H9 (cell line): ENCODE results near the gene OR2AG2. TPM values are rescaled to one million over a fixed set of nuclear protein-coding genes. Genes with fewer than 3 reads are reported as not detected.

Experiments
- DNase-seq: peaks from one replicate; pipeline ENCODE4 v3.0.0-alpha.2; 2017
- H2AFZ ChIP-seq: one replicate; pipeline ENCODE4 v1.6.1; 2013; ENCODE audit warnings: mild to moderate bottlenecking, low read length, control low read depth, moderate library complexity
- H2AK5ac ChIP-seq: 2 replicates; pipeline ENCODE4 v1.6.1; 2013; ENCODE audit warnings: low read length, control low read depth, mixed read lengths; ENCODE audit not compliant: insufficient read length
- H2BK120ac ChIP-seq: one replicate; pipeline ENCODE4 v1.6.1; 2013; ENCODE audit warnings: low read depth, mild to moderate bottlenecking, low read length, control low read depth, inconsistent platforms; ENCODE audit not compliant: poor library complexity, severe bottlenecking
- H2BK12ac ChIP-seq: 2 replicates; pipeline ENCODE4 v1.6.1; 2013; ENCODE audit warnings: low read length, control low read depth, mixed read lengths, low read depth; ENCODE audit not compliant: insufficient read length
- H2BK15ac ChIP-seq: 2 replicates; pipeline ENCODE4 v1.6.1; 2013; ENCODE audit warnings: low read depth, low read length, control low read depth
- H2BK20ac ChIP-seq: one replicate; pipeline ENCODE4 v1.6.1; 2013; ENCODE audit warnings: low read depth, mild to moderate bottlenecking, low read length, control low read depth, inconsistent platforms; ENCODE audit not compliant: poor library complexity, severe bottlenecking
- H2BK5ac ChIP-seq: 2 replicates; pipeline ENCODE4 v1.6.1; 2013; ENCODE audit warnings: low read length, control low read depth, mixed read lengths; ENCODE audit not compliant: insufficient read length
- H3K14ac ChIP-seq: 2 replicates; pipeline ENCODE4 v1.6.1; 2013; ENCODE audit warnings: low read length, control low read depth; ENCODE audit not compliant: insufficient read depth
- H3K18ac ChIP-seq: 2 replicates; pipeline ENCODE4 v1.6.1; 2013; ENCODE audit warnings: low read depth, mild to moderate bottlenecking, mixed read lengths, low read length, control low read depth; ENCODE audit not compliant: insufficient read length
- H3K23ac ChIP-seq: 2 replicates; pipeline ENCODE4 v1.6.1; 2013; ENCODE audit warnings: low read length, control low read depth, mixed read lengths, low read depth; ENCODE audit not compliant: insufficient read length
- H3K23me2 ChIP-seq: 2 replicates; pipeline ENCODE4 v1.6.1; 2013; ENCODE audit warnings: low read depth, mild to moderate bottlenecking, mixed read lengths, low read length, control low read depth; ENCODE audit not compliant: insufficient read length, poor library complexity, severe bottlenecking
- H3K27ac ChIP-seq: 2 replicates; pipeline ENCODE4 v1.5.1; 2013; ENCODE audit warnings: low read length, control low read depth, mixed read lengths, low read depth; ENCODE audit not compliant: insufficient read length
- H3K27me3 ChIP-seq: 2 replicates; pipeline ENCODE4 v1.6.1; 2013; ENCODE audit warnings: low read length, control low read depth, inconsistent platforms; ENCODE audit not compliant: insufficient read depth
- H3K4ac ChIP-seq: 2 replicates; pipeline ENCODE4 v1.6.1; 2013; ENCODE audit warnings: low read depth, mild to moderate bottlenecking, control low read depth, inconsistent platforms, low read length, moderate library complexity
- H3K4me1 ChIP-seq: 2 replicates; pipeline ENCODE4 v1.6.1; 2013; ENCODE audit warnings: low read length, control low read depth, inconsistent platforms; ENCODE audit not compliant: insufficient read depth
- H3K4me2 ChIP-seq: 2 replicates; pipeline ENCODE4 v1.6.1; 2013; ENCODE audit warnings: low read length, control low read depth, mixed read lengths; ENCODE audit not compliant: insufficient read length, insufficient read depth
- H3K56ac ChIP-seq: 2 replicates; pipeline ENCODE4 v1.6.1; 2013; ENCODE audit warnings: low read depth, mild to moderate bottlenecking, mixed read lengths, low read length, control low read depth; ENCODE audit not compliant: insufficient read length
- H3K79me1 ChIP-seq: 2 replicates; pipeline ENCODE4 v1.6.1; 2013; ENCODE audit warnings: low read depth, mild to moderate bottlenecking, moderate library complexity, low read length, control low read depth, inconsistent platforms; ENCODE audit not compliant: insufficient read depth, poor library complexity, severe bottlenecking
- H3K79me2 ChIP-seq: 2 replicates; pipeline ENCODE4 v1.6.1; 2013; ENCODE audit warnings: low read length, control low read depth, inconsistent platforms; ENCODE audit not compliant: insufficient read depth
- H3K9ac ChIP-seq: 2 replicates; pipeline ENCODE4 v1.6.1; 2013; ENCODE audit warnings: low read length, control low read depth, mixed read lengths; ENCODE audit not compliant: insufficient read length; ENCODE audit errors: extremely low read depth
- H3K9me3 ChIP-seq: one replicate; pipeline ENCODE4 v1.6.1; 2013; ENCODE audit warnings: low read depth, low read length, inconsistent platforms; ENCODE audit not compliant: control insufficient read depth
- H3T11ph ChIP-seq: one replicate; pipeline ENCODE4 v1.6.1; 2013; ENCODE audit warnings: mild to moderate bottlenecking, low read length, control low read depth, inconsistent platforms
- H4K20me1 ChIP-seq: one replicate; pipeline ENCODE4 v1.6.1; 2013; ENCODE audit not compliant: control insufficient read depth, insufficient read length, insufficient read depth
- H4K5ac ChIP-seq: 2 replicates; pipeline ENCODE4 v1.6.1; 2013; ENCODE audit warnings: low read depth, mild to moderate bottlenecking, mixed read lengths, low read length, control low read depth; ENCODE audit not compliant: insufficient read length
- H4K8ac ChIP-seq: replicated peaks from 2 replicates; pipeline ENCODE4 v1.6.1; 2013; ENCODE audit warnings: low read length, control low read depth, mixed read lengths, low read depth; ENCODE audit not compliant: insufficient read length
- H4K91ac ChIP-seq: 2 replicates; pipeline ENCODE4 v1.6.1; 2013; ENCODE audit warnings: low read depth, mild to moderate bottlenecking, moderate library complexity, mixed read lengths, low read length, control low read depth; ENCODE audit not compliant: insufficient read length
- H3K27ac Mint-ChIP-seq, 3 experiments: 2 replicates in 2 of 3; 3 replicates in 1 of 3; pipeline ENCODE4 v1.8.0; 2020 to 2021; ENCODE audit warnings: mixed read lengths in 3 of 3, mild to moderate bottlenecking in 1 of 3, moderate library complexity in 1 of 3
- H3K27me3 Mint-ChIP-seq: 2 replicates; pipeline ENCODE4 v1.8.0; 2021; ENCODE audit warnings: low read depth, mild to moderate bottlenecking, moderate library complexity, mixed read lengths
- H3K36me3 Mint-ChIP-seq, 3 experiments: 2 replicates in 2 of 3; 3 replicates in 1 of 3; pipeline ENCODE4 v1.8.0; 2020 to 2021; ENCODE audit warnings: low read depth in 3 of 3, mixed read lengths in 3 of 3; ENCODE audit not compliant: insufficient read depth in 1 of 3
- H3K4me1 Mint-ChIP-seq, 2 experiments: 2 replicates each; pipeline ENCODE4 v1.8.0; 2020; ENCODE audit warnings: mixed read lengths in 2 of 2
- H3K4me3 Mint-ChIP-seq, 2 experiments: 2 replicates in 1 of 2; 3 replicates in 1 of 2; pipeline ENCODE4 v1.8.0; 2020 to 2021; ENCODE audit warnings: mild to moderate bottlenecking in 2 of 2, mixed read lengths in 2 of 2, moderate library complexity in 1 of 2
- H3K9me3 Mint-ChIP-seq, 2 experiments: 2 replicates in 1 of 2; 3 replicates in 1 of 2; pipeline ENCODE4 v1.8.0; 2020; ENCODE audit warnings: mild to moderate bottlenecking in 2 of 2, mixed read lengths in 2 of 2, moderate library complexity in 1 of 2
- WGBS: extraction: QIAGEN DNeasy Blood & Tissue Kit; methylation state at CpG from one replicate; pipeline ENCODE4 v1.1.7; 2013; ENCODE audit warnings: missing lambda C conversion rate, low lambda C conversion rate, mixed read lengths; ENCODE audit not compliant: insufficient read length; ENCODE audit errors: extremely low coverage; 5-methylcytosine and 5-hydroxymethylcytosine counted together
- total RNA-seq: library from RNA; stranded (reverse); gene quantifications from 2 replicates; pipeline ENCODE4 v1.2.1, GENCODE V29; 2021
- TF ChIP-seq, protein P1 (sequence below): fragments of 200-600 bp; sonication (generic); conservative IDR thresholded peaks from 3 replicates; pipeline ENCODE4 v1.8.0; 2021; ENCODE audit warnings: antibody characterized with exemption, mild to moderate bottlenecking

The OR2AG2 gene
- total RNA-seq, 1 experiment from 2014 or later: 0.33 TPM

DNA sequence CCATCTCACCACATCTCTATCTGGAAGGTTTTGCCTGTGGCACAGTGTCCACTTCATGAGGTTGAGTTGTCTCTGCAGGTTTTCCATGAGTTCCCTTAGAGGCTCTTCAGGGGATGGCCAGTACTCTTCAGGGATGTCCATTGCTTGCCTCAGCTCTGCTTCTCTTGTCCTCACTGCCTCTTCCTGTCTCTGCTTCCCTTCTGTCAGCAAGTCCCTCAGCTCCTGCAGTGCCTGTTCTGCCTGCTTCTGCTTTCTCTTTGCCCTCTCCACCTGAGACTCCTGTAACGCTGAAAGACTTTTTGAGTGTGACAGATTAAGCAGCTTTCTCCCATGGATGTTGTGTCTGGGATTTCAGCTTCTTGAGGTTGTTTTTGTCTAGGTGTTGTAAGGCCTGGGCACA, 50.4 kb downstream of the OR2AG2 start:
- no peak overlapping the region for H3K9ac ChIP-seq
- no peak overlapping the region for H2AFZ ChIP-seq
- no CpG with 5 or more reads among the region's 1 CpG for WGBS
- no peak overlapping the region for H3K18ac ChIP-seq
- TF ChIP-seq, protein P1, sequence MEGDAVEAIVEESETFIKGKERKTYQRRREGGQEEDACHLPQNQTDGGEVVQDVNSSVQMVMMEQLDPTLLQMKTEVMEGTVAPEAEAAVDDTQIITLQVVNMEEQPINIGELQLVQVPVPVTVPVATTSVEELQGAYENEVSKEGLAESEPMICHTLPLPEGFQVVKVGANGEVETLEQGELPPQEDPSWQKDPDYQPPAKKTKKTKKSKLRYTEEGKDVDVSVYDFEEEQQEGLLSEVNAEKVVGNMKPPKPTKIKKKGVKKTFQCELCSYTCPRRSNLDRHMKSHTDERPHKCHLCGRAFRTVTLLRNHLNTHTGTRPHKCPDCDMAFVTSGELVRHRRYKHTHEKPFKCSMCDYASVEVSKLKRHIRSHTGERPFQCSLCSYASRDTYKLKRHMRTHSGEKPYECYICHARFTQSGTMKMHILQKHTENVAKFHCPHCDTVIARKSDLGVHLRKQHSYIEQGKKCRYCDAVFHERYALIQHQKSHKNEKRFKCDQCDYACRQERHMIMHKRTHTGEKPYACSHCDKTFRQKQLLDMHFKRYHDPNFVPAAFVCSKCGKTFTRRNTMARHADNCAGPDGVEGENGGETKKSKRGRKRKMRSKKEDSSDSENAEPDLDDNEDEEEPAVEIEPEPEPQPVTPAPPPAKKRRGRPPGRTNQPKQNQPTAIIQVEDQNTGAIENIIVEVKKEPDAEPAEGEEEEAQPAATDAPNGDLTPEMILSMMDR: no peak
- H2BK120ac ChIP-seq: no peak overlapping the region
- no peak overlapping the region for H3K14ac ChIP-seq
- H3K9me3 ChIP-seq: no peaks in the 10 kb centered on the region
- H3K4me2 ChIP-seq: no peak overlapping the region
- H4K8ac ChIP-seq: no peak overlapping the region
- H3T11ph ChIP-seq: no peak overlapping the region
- no peaks in the 10 kb centered on the region for H3K79me1 ChIP-seq
- H3K27me3 ChIP-seq: no peaks in the 10 kb centered on the region
- no peak overlapping the region for H3K56ac ChIP-seq
- H2AK5ac ChIP-seq: no peak overlapping the region
- no peaks in the 10 kb centered on the region for H4K20me1 ChIP-seq
- no peaks in the 10 kb centered on the region for H3K4me1 Mint-ChIP-seq
- no peaks in the 10 kb centered on the region for H3K79me2 ChIP-seq
- H4K91ac ChIP-seq: no peak overlapping the region
- H2BK12ac ChIP-seq: no peak overlapping the region
- peaks cover 7 to 11% of the 10 kb centered on the region in 2 experiments; a peak in 4 of 5 replicates for H3K9me3 Mint-ChIP-seq
- H3K36me3 Mint-ChIP-seq: no peaks in the 10 kb centered on the region
- no peak overlapping the region for H3K23ac ChIP-seq
- no peak overlapping the region for H2BK20ac ChIP-seq
- no peaks in the 10 kb centered on the region for H3K4me1 ChIP-seq
- peak overlapping the region in 1 of 3 experiments; percentile 56; a peak in 1 of 7 replicates for H3K27ac Mint-ChIP-seq
- no peak overlapping the region for H2BK5ac ChIP-seq
- no peaks in the 10 kb centered on the region for H3K23me2 ChIP-seq
- no peak overlapping the region; a peak in 1 of 5 replicates for H3K4me3 Mint-ChIP-seq
- peaks cover 6% of the 10 kb centered on the region for H3K27me3 Mint-ChIP-seq
- no peak overlapping the region for H3K27ac ChIP-seq
- no peak overlapping the region for H3K4ac ChIP-seq
- no peak overlapping the region for H4K5ac ChIP-seq
- DNase-seq: no peak
- H2BK15ac ChIP-seq: no peak overlapping the region
